SK-N-SH treated with all-trans-retinoic acid at 6 μM for 48 hours (cell line): ENCODE data around the gene ME3.

ENCODE experiments used
- ATAC-seq: fragments of 200-7000 bp; cut with Tn5 transposase; 3 replicates; pipeline ENCODE4 v1.9.1; 2020; ENCODE audit warnings: mild to moderate bottlenecking, moderate library complexity
- ARNTL ChIP-seq: fragments of 450-650 bp; formaldehyde crosslinking; IDR thresholded peaks from 2 replicates; pipeline ENCODE4 v1.5.0; 2020; ENCODE audit warnings: low read depth, mild to moderate bottlenecking, moderate library complexity, borderline replicate concordance
- BACH2 ChIP-seq: fragments of 250-450 bp; sonication (Bioruptor Pico); IDR thresholded peaks from 2 replicates; pipeline ENCODE4 v1.9.0; 2021; ENCODE audit warnings: mild to moderate bottlenecking, borderline replicate concordance
- CREB5 ChIP-seq: fragments of 250-450 bp; sonication (Bioruptor Pico); IDR thresholded peaks from 2 replicates; pipeline ENCODE4 v1.5.1; 2020; ENCODE audit warnings: low read depth, mild to moderate bottlenecking, moderate library complexity
- CSDC2 ChIP-seq: fragments of 250-450 bp; sonication (Bioruptor Pico); IDR thresholded peaks from 2 replicates; pipeline ENCODE4 v1.5.0; 2020; ENCODE audit warnings: mild to moderate bottlenecking, moderate library complexity
- ESRRG ChIP-seq: fragments of 250-450 bp; sonication (Bioruptor Pico); IDR thresholded peaks from 2 replicates; pipeline ENCODE4 v1.6.1; 2021; ENCODE audit warnings: mild to moderate bottlenecking
- GLIS3 ChIP-seq: fragments of 250-450 bp; sonication (Bioruptor Pico); IDR thresholded peaks from 2 replicates; pipeline ENCODE4 v1.5.0; 2020; ENCODE audit warnings: mild to moderate bottlenecking, moderate library complexity
- OSR1 ChIP-seq: fragments of 250-450 bp; sonication (Bioruptor Pico); IDR thresholded peaks from 2 replicates; pipeline ENCODE4 v1.8.0; 2022; ENCODE audit warnings: moderate library complexity, mild to moderate bottlenecking, inconsistent platforms
- PATZ1 ChIP-seq: fragments of 250-450 bp; sonication (Bioruptor Pico); IDR thresholded peaks from 2 replicates; pipeline ENCODE4 v1.8.0; 2020; ENCODE audit warnings: mild to moderate bottlenecking, moderate library complexity, borderline replicate concordance
- PPARA ChIP-seq: fragments of 250-450 bp; sonication (Bioruptor Pico); IDR thresholded peaks from 2 replicates; pipeline ENCODE4 v1.5.0; 2020; ENCODE audit warnings: mild to moderate bottlenecking, borderline replicate concordance
- RARB ChIP-seq: fragments of 250-450 bp; sonication (Bioruptor Pico); IDR thresholded peaks from 2 replicates; pipeline ENCODE4 v1.8.0; 2021; ENCODE audit warnings: mild to moderate bottlenecking, moderate library complexity
- SNAI2 ChIP-seq: fragments of 250-450 bp; sonication (Bioruptor Pico); IDR thresholded peaks from 2 replicates; pipeline ENCODE4 v1.5.0; 2020; ENCODE audit warnings: mild to moderate bottlenecking, moderate library complexity
- TCF4 ChIP-seq: fragments of 250-450 bp; sonication (Bioruptor Pico); IDR thresholded peaks from 2 replicates; pipeline ENCODE4 v1.8.0; 2021; ENCODE audit warnings: mild to moderate bottlenecking, moderate library complexity, borderline replicate concordance
- TOX ChIP-seq: fragments of 250-450 bp; sonication (Bioruptor Pico); IDR thresholded peaks from 2 replicates; pipeline ENCODE4 v1.8.0; 2021; ENCODE audit warnings: mild to moderate bottlenecking, moderate library complexity, borderline replicate concordance
- ZC3H10 ChIP-seq: fragments of 250-450 bp; sonication (Bioruptor Pico); IDR thresholded peaks from 2 replicates; pipeline ENCODE4 v1.5.1; 2021; ENCODE audit warnings: mild to moderate bottlenecking, moderate library complexity
- ZFP3 ChIP-seq: fragments of 250-450 bp; sonication (Bioruptor Pico); IDR thresholded peaks from 2 replicates; pipeline ENCODE4 v1.5.0; 2020; ENCODE audit warnings: mild to moderate bottlenecking, moderate library complexity
- ZNF565 ChIP-seq: fragments of 450-650 bp; formaldehyde crosslinking; conservative IDR thresholded peaks from 2 replicates; pipeline ENCODE4 v1.5.0; 2020; ENCODE audit warnings: low read depth, mild to moderate bottlenecking, moderate library complexity
- ZNF70 ChIP-seq: fragments of 450-650 bp; formaldehyde crosslinking; IDR thresholded peaks from 2 replicates; pipeline ENCODE4 v1.5.0; 2020; ENCODE audit warnings: mild to moderate bottlenecking, moderate library complexity
- ZNF8 ChIP-seq: fragments of 450-650 bp; formaldehyde crosslinking; IDR thresholded peaks from 2 replicates; pipeline ENCODE4 v1.5.0; 2020; ENCODE audit warnings: mild to moderate bottlenecking, moderate library complexity

Gene ME3

GRCh38 chr11:86453290-86454030, 219.0 kb downstream of the ME3 start (continued):
- TF ChIP-seq PATZ1 (CRISPR knock-in tag) = no peak
- no peak for TF ChIP-seq CSDC2 (CRISPR knock-in tag)
- TF ChIP-seq ZNF565 (CRISPR knock-in tag) = no peak
- TF ChIP-seq ZNF8 (CRISPR knock-in tag) = no peak

GRCh38 chr11:86449993-86450629, 222.3 kb downstream of the ME3 start:
- ATAC-seq = no peak
- TF ChIP-seq ZNF8 (CRISPR knock-in tag) = no peak
- TF ChIP-seq GLIS3 = no peak
- TF ChIP-seq ZC3H10 = no peak
- no peak for TF ChIP-seq RARB (CRISPR knock-in tag)
- TF ChIP-seq PATZ1 (CRISPR knock-in tag) = no peak
- no peak for TF ChIP-seq BACH2 (CRISPR knock-in tag)
- no peak for TF ChIP-seq OSR1 (CRISPR knock-in tag)
- TF ChIP-seq ARNTL (CRISPR knock-in tag) = no peak
- TF ChIP-seq PPARA (CRISPR knock-in tag) = no peak
- TF ChIP-seq CSDC2 (CRISPR knock-in tag) = no peak
- TF ChIP-seq ZFP3 (CRISPR knock-in tag) = no peak
- no peak for TF ChIP-seq TCF4 (CRISPR knock-in tag)
- TF ChIP-seq ESRRG (CRISPR knock-in tag) = no peak
- no peak for TF ChIP-seq ZNF565 (CRISPR knock-in tag)
- TF ChIP-seq SNAI2 = no peak
- TF ChIP-seq ZNF70 (CRISPR knock-in tag) = no peak

- TF ChIP-seq ESRRG (CRISPR knock-in tag) (no peak), PPARA (CRISPR knock-in tag) (no peak), ZNF8 (CRISPR knock-in tag) (no peak), BACH2 (CRISPR knock-in tag) (no peak), PATZ1 (CRISPR knock-in tag) (no peak), ZFP3 (CRISPR knock-in tag) (no peak), CREB5 (CRISPR knock-in tag) (no peak), OSR1 (CRISPR knock-in tag) (no peak), RARB (CRISPR knock-in tag) (no peak), ZC3H10 (no peak), CSDC2 (CRISPR knock-in tag) (no peak)
These were observed 224.5 kb downstream of the ME3 start for GRCh38 chr11:86447763-86448480.

GRCh38 chr11:86446924-86447285, 225.5 kb downstream of the ME3 start:
- ATAC-seq = no peak

More at GRCh38 chr11:86447763-86448480, 224.5 kb downstream of the ME3 start:
- ATAC-seq = no peak

More at GRCh38 chr11:86446924-86447285, 225.5 kb downstream of the ME3 start:
- TF ChIP-seq ARNTL (CRISPR knock-in tag) (no peak), ZNF70 (CRISPR knock-in tag) (no peak), SNAI2 (no peak), BACH2 (CRISPR knock-in tag) (no peak), ZC3H10 (no peak), ESRRG (CRISPR knock-in tag) (no peak), ZNF8 (CRISPR knock-in tag) (no peak), TOX (CRISPR knock-in tag) (no peak), OSR1 (CRISPR knock-in tag) (no peak), CSDC2 (CRISPR knock-in tag) (no peak)
- TF ChIP-seq, all 23 proteins: peak for 0
